22Rv1 (cell line): Measurements from ENCODE around the gene NOP56.
"Not testable (repeated sequence)": the region's sequence is repeated elsewhere in the genome, so short reads cannot be mapped to it uniquely, and the experiment has no call there.

Experiments
- H3K27ac ChIP-seq: fragments of 450-650 bp; 2 replicates; pipeline ENCODE4 v1.5.1; 2017
- CTCF ChIP-seq: fragments of 450-650 bp; IDR thresholded peaks from 2 replicates; pipeline ENCODE4 v1.5.1; 2017; ENCODE audit warnings: mild to moderate bottlenecking
- ZFX ChIP-seq: fragments of 450-650 bp; IDR thresholded peaks from 2 replicates; pipeline ENCODE4 v1.6.1; 2017; ENCODE audit warnings: antibody characterized with exemption, borderline replicate concordance

The NOP56 gene

GRCh38 chr20:2693286-2694007 is 41.0 kb downstream of the NOP56 start:
- no peak overlapping the region for H3K27ac ChIP-seq
- TF ChIP-seq ZFX (no peak), CTCF (no peak)

GRCh38 chr20:2694008-2694471 is 41.6 kb downstream of the NOP56 start:
- TF ChIP-seq CTCF (no peak), ZFX (no peak)
- H3K27ac ChIP-seq, result no peak overlapping the region

GRCh38 chr20:2694519-2694918 is 42.1 kb downstream of the NOP56 start:
- TF ChIP-seq ZFX (no peak), CTCF (no peak)
- H3K27ac ChIP-seq, result no peak overlapping the region

GRCh38 chr20:2695206-2695983 is 43.0 kb downstream of the NOP56 start:
- no peak for TF ChIP-seq ZFX
- TF ChIP-seq CTCF, result no peak

GRCh38 chr20:2695984-2696525 is 43.6 kb downstream of the NOP56 start:
- not testable (repeated sequence) for H3K27ac ChIP-seq

More at GRCh38 chr20:2695206-2695983, 43.0 kb downstream of the NOP56 start:
- no peak overlapping the region for H3K27ac ChIP-seq

GRCh38 chr20:2696646-2697045 is 44.2 kb downstream of the NOP56 start:
- TF ChIP-seq ZFX (no peak), CTCF (no peak)
- no peak overlapping the region for H3K27ac ChIP-seq

GRCh38 chr20:2697768-2698167 is 45.3 kb downstream of the NOP56 start:
- H3K27ac ChIP-seq, result no peak overlapping the region
- TF ChIP-seq ZFX (no peak), CTCF (no peak)
